Nephron progenitor cell (in vitro differentiated cells): ENCODE results near the gene PLA2G6.

Experiments
- DNase-seq: peaks from one replicate; pipeline ENCODE4 v3.0.0; 2021
- H3K27ac Mint-ChIP-seq: 2 replicates; pipeline ENCODE4 v1.8.0; 2021; ENCODE audit warnings: mild to moderate bottlenecking, moderate library complexity, mixed read lengths
- H3K27me3 Mint-ChIP-seq: 2 replicates; pipeline ENCODE4 v1.8.0; 2021; ENCODE audit warnings: mild to moderate bottlenecking, low read depth, mixed read lengths; ENCODE audit not compliant: poor library complexity
- H3K36me3 Mint-ChIP-seq: 2 replicates; pipeline ENCODE4 v1.8.0; 2021; ENCODE audit warnings: low read depth, mixed read lengths
- H3K4me1 Mint-ChIP-seq: 2 replicates; pipeline ENCODE4 v1.8.0; 2021; ENCODE audit warnings: mixed read lengths
- H3K4me3 Mint-ChIP-seq: 2 replicates; pipeline ENCODE4 v1.8.0; 2021; ENCODE audit warnings: mild to moderate bottlenecking, moderate library complexity, mixed read lengths
- H3K9me3 Mint-ChIP-seq: 2 replicates; pipeline ENCODE4 v1.8.0; 2021; ENCODE audit warnings: mild to moderate bottlenecking, moderate library complexity, mixed read lengths
- CTCF ChIP-seq: fragments of 200-600 bp; sonication (generic); IDR thresholded peaks from 2 replicates; pipeline ENCODE4 v1.5.0; 2021; ENCODE audit warnings: antibody characterized with exemption

PLA2G6 gene

GRCh38 chr22:38228326-38228872 is 46.8 kb upstream of the PLA2G6 start:
- H3K9me3 Mint-ChIP-seq, result no peaks in the 10 kb centered on the region
- peaks cover 18% of the 10 kb centered on the region for H3K36me3 Mint-ChIP-seq
- no peak overlapping the region for H3K4me3 Mint-ChIP-seq

GRCh38 chr22:38226853-38227649 is 45.4 kb upstream of the PLA2G6 start:
- DNase-seq, result no peak
- Mint-ChIP-seq H3K36me3 (peaks cover 10% of the 10 kb centered on the region), H3K27me3 (no peaks in the 10 kb centered on the region), H3K4me3 (no peak overlapping the region), H3K4me1 (no peaks in the 10 kb centered on the region), H3K9me3 (no peaks in the 10 kb centered on the region), H3K27ac (no peak overlapping the region)
- no peak for TF ChIP-seq CTCF

More at GRCh38 chr22:38228326-38228872, 46.8 kb upstream of the PLA2G6 start:
- Mint-ChIP-seq H3K4me1 (no peaks in the 10 kb centered on the region), H3K27me3 (peaks cover 2% of the 10 kb centered on the region), H3K27ac (peak overlapping the region; percentile 34)
- TF ChIP-seq CTCF, result no peak
- no peak for DNase-seq

- Mint-ChIP-seq H3K4me3 (no peak overlapping the region), H3K9me3 (no peaks in the 10 kb centered on the region), H3K4me1 (peaks cover 11% of the 10 kb centered on the region), H3K27ac (no peak overlapping the region), H3K36me3 (peaks cover 3% of the 10 kb centered on the region), H3K27me3 (no peaks in the 10 kb centered on the region)
- DNase-seq, result no peak
- TF ChIP-seq CTCF, result no peak
Measured at GRCh38 chr22:38223289-38223960, 41.8 kb upstream of the PLA2G6 start.

GRCh38 chr22:38222797-38223119 is 41.1 kb upstream of the PLA2G6 start:
- DNase-seq, result no peak
- Mint-ChIP-seq H3K4me1 (peaks cover 18% of the 10 kb centered on the region), H3K4me3 (no peak overlapping the region), H3K9me3 (no peaks in the 10 kb centered on the region), H3K27ac (peak overlapping the region; percentile 61), H3K36me3 (peaks cover 8% of the 10 kb centered on the region), H3K27me3 (no peaks in the 10 kb centered on the region)
- no peak for TF ChIP-seq CTCF

- Mint-ChIP-seq H3K27me3 (no peaks in the 10 kb centered on the region), H3K36me3 (peaks cover 8% of the 10 kb centered on the region), H3K27ac (peak overlapping the region; percentile 18), H3K9me3 (no peaks in the 10 kb centered on the region), H3K4me3 (no peak overlapping the region), H3K4me1 (peaks cover 20% of the 10 kb centered on the region)
- DNase-seq, result no peak
- TF ChIP-seq CTCF, result no peak
Measured at GRCh38 chr22:38221908-38222796, 40.5 kb upstream of the PLA2G6 start.
